Tibial nerve (tissue), 4 donors: ENCODE measurements around the gene CCL2. TPM values are rescaled to one million over a fixed set of nuclear protein-coding genes. Genes with fewer than 3 reads are reported as not detected.

ENCODE experiments used
- DNase-seq, 2 donors: peaks; one replicate each; pipeline ENCODE4 v3.0.0-alpha.2; 2019; ENCODE audit warnings: low spot score in 2 of 2
- H3K27ac ChIP-seq, 4 donors: fragments of 200-600 bp; sonication (generic) in 3 of 4; one replicate each; pipeline ENCODE4 v1.5.1; 2017 to 2019; ENCODE audit warnings: mild to moderate bottlenecking in 1 of 4
- H3K27me3 ChIP-seq, 2 donors: fragments of 200-600 bp; sonication (generic) in 1 of 2; one replicate each; pipeline versions ENCODE4 v1.5.1 to v1.6.0; 2017 to 2019
- H3K36me3 ChIP-seq, 3 donors: fragments of 200-600 bp; sonication (generic); one replicate each; pipeline ENCODE4 v1.5.1; 2018 to 2019
- H3K4me1 ChIP-seq, 4 donors: fragments of 200-600 bp; sonication (generic) in 3 of 4; one replicate each; pipeline ENCODE4 v1.5.1; 2017 to 2019
- H3K4me3 ChIP-seq, 4 donors: fragments of 200-600 bp; sonication (generic) in 3 of 4; one replicate each; pipeline ENCODE4 v1.5.1; 2017 to 2019; ENCODE audit warnings: mild to moderate bottlenecking in 1 of 4, moderate library complexity in 1 of 4
- H3K9me3 ChIP-seq, 4 donors: fragments of 200-600 bp; sonication (generic) in 3 of 4; one replicate each; pipeline ENCODE4 v1.5.1; 2017 to 2019
- CTCF ChIP-seq, 5 experiments: fragments of 200-600 bp in 3 of 5; fragments of 450-650 bp in 2 of 5; sonication (generic) in 3 of 5; IDR thresholded peaks; one replicate each; pipeline ENCODE4 v1.5.1; 2016 to 2019; ENCODE audit warnings: antibody characterized with exemption in 5 of 5, mild to moderate bottlenecking in 3 of 5, moderate library complexity in 2 of 5
- EP300 ChIP-seq, 2 donors: sonication (generic); formaldehyde crosslinking; IDR thresholded peaks; one replicate each; pipeline ENCODE4 v1.6.1; 2017; ENCODE audit warnings: antibody characterized with exemption in 2 of 2, mild to moderate bottlenecking in 1 of 2
- POLR2A ChIP-seq, 2 donors: fragments of 450-650 bp; IDR thresholded peaks; one replicate each; pipeline ENCODE4 v1.6.1; 2017; ENCODE audit warnings: antibody characterized with exemption in 2 of 2, mild to moderate bottlenecking in 2 of 2, moderate library complexity in 2 of 2
- WGBS, 2 donors: methylation state at CpG; one replicate each; pipeline ENCODE4 v1.1.5; 2018; 5-methylcytosine and 5-hydroxymethylcytosine counted together
- total RNA-seq, 4 donors: library from RNA; depleted of rRNA; stranded (reverse); fragments of >200 nt; gene quantifications; one replicate each; pipeline ENCODE4 v1.1.0, GENCODE V29; 2016

Gene CCL2
- total RNA-seq, 4 donors from 2014 or later, result 34.7 to 185 (median 43.6) TPM

GRCh38 chr17:34219405-34219804 lies 35.7 kb upstream of the CCL2 start:
- H3K9me3 ChIP-seq, result peaks cover 0 to 6% (median 0%) of the 10 kb centered on the region in 4 donors
- no peak overlapping the region for H3K4me3 ChIP-seq
- peaks cover 0 to 15% (median 2%) of the 10 kb centered on the region in 4 donors for H3K4me1 ChIP-seq
- WGBS, 2 donors, result 70 to 75% methylated on average over 2 of the region's 2 CpGs
- no peak for DNase-seq
- H3K36me3 ChIP-seq, result no peaks in the 10 kb centered on the region
- no peak for TF ChIP-seq EP300 (IDR thresholded peaks at IDR 0.05)
- TF ChIP-seq POLR2A (IDR thresholded peaks at IDR 0.05), result no peak
- TF ChIP-seq CTCF (IDR thresholded peaks at IDR 0.05), result no peak
- H3K27me3 ChIP-seq, result no peaks in the 10 kb centered on the region
- H3K27ac ChIP-seq, result no peak overlapping the region

GRCh38 chr17:34220045-34220751 lies 34.9 kb upstream of the CCL2 start:
- no peak for DNase-seq
- H3K27ac ChIP-seq, result no peak overlapping the region
- peaks cover 0 to 5% (median 0%) of the 10 kb centered on the region in 4 donors for H3K9me3 ChIP-seq
- H3K36me3 ChIP-seq, result no peaks in the 10 kb centered on the region
- 94 to 98% methylated on average over 2 of the region's 2 CpGs for WGBS, 2 donors
- H3K27me3 ChIP-seq, result no peaks in the 10 kb centered on the region
- no peak overlapping the region for H3K4me3 ChIP-seq
- H3K4me1 ChIP-seq, result peaks cover 0 to 15% (median 2%) of the 10 kb centered on the region in 4 donors
- TF ChIP-seq CTCF (IDR thresholded peaks at IDR 0.05), result no peak
- no peak for TF ChIP-seq POLR2A (IDR thresholded peaks at IDR 0.05)
- no peak for TF ChIP-seq EP300 (IDR thresholded peaks at IDR 0.05)

DNA sequence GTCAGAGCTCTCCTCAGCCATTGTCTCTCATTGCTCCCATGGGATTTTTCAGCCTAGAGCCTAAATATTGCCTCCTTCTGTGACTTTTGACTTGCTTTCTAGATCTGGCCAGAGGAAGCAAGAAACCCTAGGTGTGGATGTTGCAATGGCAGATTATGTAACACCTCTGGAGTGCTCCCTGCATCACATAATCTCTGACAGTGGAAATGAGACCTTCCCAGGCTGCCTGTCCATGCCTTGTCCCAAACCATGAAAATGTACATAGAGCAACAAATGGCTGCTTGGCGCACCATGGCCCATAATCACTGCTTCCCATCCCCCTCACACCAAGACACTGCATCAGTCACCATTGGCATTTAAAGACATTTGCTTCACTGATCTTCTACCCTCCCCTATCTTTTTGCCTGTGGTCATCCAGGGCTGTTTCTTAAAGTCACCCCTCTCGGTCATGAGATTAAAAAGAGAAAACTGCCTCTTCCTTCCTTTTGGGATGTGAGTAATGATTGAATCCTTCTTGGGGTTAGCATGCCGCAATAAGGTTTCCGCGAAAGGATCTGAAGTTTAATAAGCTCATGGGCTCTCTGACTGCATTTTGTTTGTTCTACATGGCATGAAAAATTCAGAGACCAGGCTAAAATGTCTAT lies 34.2 kb upstream of the CCL2 start:
- Histone ChIP-seq H3K9me3 (no peaks in the 10 kb centered on the region), H3K27ac (no peak overlapping the region), H3K4me3 (no peak overlapping the region), H3K36me3 (no peaks in the 10 kb centered on the region), H3K27me3 (no peaks in the 10 kb centered on the region), H3K4me1 (peaks cover 0 to 15% (median 2%) of the 10 kb centered on the region in 4 donors)
- TF ChIP-seq EP300 (IDR thresholded peaks at IDR 0.05), result peak in 1 of 2 donors; percentile 39
- TF ChIP-seq POLR2A (IDR thresholded peaks at IDR 0.05), result no peak
- peak in 1 of 2 donors; percentile 58 for DNase-seq
- 81 to 88% methylated on average over 5 of the region's 5 CpGs for WGBS, 2 donors

DNA sequence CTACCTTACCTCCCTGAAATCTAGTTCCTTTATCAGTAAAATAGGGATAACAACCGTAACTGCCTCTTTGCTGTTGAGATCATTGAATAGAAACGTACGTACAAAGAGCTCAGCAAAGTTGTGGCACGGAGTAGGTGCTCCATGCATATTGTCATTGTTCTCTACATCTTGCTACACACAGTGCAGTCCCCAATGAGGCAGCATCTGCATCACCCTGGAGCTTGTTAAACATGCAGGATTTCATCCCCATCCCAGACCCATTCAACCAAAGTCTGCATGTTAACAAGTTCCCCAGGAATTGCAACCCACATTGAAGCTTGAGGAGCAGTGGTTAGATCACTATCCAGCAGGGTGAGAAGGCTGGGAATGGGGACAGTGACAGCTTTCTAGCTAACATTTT lies 33.7 kb upstream of the CCL2 start:
- no peaks in the 10 kb centered on the region for H3K27me3 ChIP-seq
- 72 to 84% methylated on average over 4 of the region's 4 CpGs for WGBS, 2 donors
- DNase-seq, result no peak
- no peak overlapping the region for H3K27ac ChIP-seq
- no peaks in the 10 kb centered on the region for H3K36me3 ChIP-seq
- no peaks in the 10 kb centered on the region for H3K9me3 ChIP-seq
- H3K4me3 ChIP-seq, result no peak overlapping the region
- TF ChIP-seq CTCF (IDR thresholded peaks at IDR 0.05), result no peak
- TF ChIP-seq EP300 (IDR thresholded peaks at IDR 0.05), result no peak
- TF ChIP-seq POLR2A (IDR thresholded peaks at IDR 0.05), result no peak
- H3K4me1 ChIP-seq, result peaks cover 0 to 15% (median 2%) of the 10 kb centered on the region in 4 donors

GRCh38 chr17:34222722-34223497 lies 32.2 kb upstream of the CCL2 start:
- H3K36me3 ChIP-seq, result no peaks in the 10 kb centered on the region
- no peak overlapping the region for H3K27ac ChIP-seq
- H3K9me3 ChIP-seq, result no peaks in the 10 kb centered on the region
- no peak for DNase-seq
- no peaks in the 10 kb centered on the region for H3K27me3 ChIP-seq
- TF ChIP-seq CTCF (IDR thresholded peaks at IDR 0.05) (no peak), EP300 (IDR thresholded peaks at IDR 0.05) (peak in 1 of 2 donors; percentile 45), POLR2A (IDR thresholded peaks at IDR 0.05) (no peak)
- peaks cover 0 to 15% (median 2%) of the 10 kb centered on the region in 4 donors for H3K4me1 ChIP-seq
- H3K4me3 ChIP-seq, result no peak overlapping the region
- 62 to 74% methylated on average over 3 of the region's 3 CpGs for WGBS, 2 donors
